Mesothelial cell of epicardium (in vitro differentiated cells): ENCODE data around the gene ANK3. TPM values are rescaled to one million over a fixed set of nuclear protein-coding genes. Genes with fewer than 3 reads are reported as not detected.

ENCODE experiments used
- DNase-seq, 2 experiments: peaks; one replicate each; pipeline ENCODE4 v3.0.0; 2021; ENCODE audit warnings: low spot score in 2 of 2; ENCODE audit not compliant: unreplicated experiment in 2 of 2
- H3K27ac Mint-ChIP-seq: 2 replicates; pipeline ENCODE4 v1.8.0; 2021; ENCODE audit warnings: mixed read lengths
- H3K27me3 Mint-ChIP-seq: 2 replicates; pipeline ENCODE4 v1.8.0; 2021; ENCODE audit warnings: low read depth, mixed read lengths
- H3K36me3 Mint-ChIP-seq: 2 replicates; pipeline ENCODE4 v1.8.0; 2021; ENCODE audit warnings: mixed read lengths
- H3K4me1 Mint-ChIP-seq: 2 replicates; pipeline ENCODE4 v1.8.0; 2021; ENCODE audit warnings: mixed read lengths
- H3K4me3 Mint-ChIP-seq: 2 replicates; pipeline ENCODE4 v1.8.0; 2021; ENCODE audit warnings: mild to moderate bottlenecking, moderate library complexity, mixed read lengths
- H3K9me3 Mint-ChIP-seq: 2 replicates; pipeline ENCODE4 v1.8.0; 2021; ENCODE audit warnings: mixed read lengths
- total RNA-seq: library from RNA; stranded (reverse); gene quantifications from 3 replicates; pipeline ENCODE4 v1.2.1, GENCODE V29; 2021
- TF ChIP-seq, protein P1 (sequence below): fragments of 200-600 bp; sonication (generic); IDR thresholded peaks from one replicate; pipeline ENCODE4 v1.5.0; 2021; ENCODE audit warnings: antibody characterized with exemption; ENCODE audit not compliant: unreplicated experiment

The ANK3 gene
- total RNA-seq, 1 donor from 2014 or later: 242 TPM

- Mint-ChIP-seq H3K36me3 (peaks cover 5% of the 10 kb centered on the region), H3K27me3 (no peaks in the 10 kb centered on the region), H3K9me3 (no peaks in the 10 kb centered on the region), H3K4me1 (peaks cover 19% of the 10 kb centered on the region), H3K4me3 (no peak overlapping the region), H3K27ac (no peak overlapping the region)
- DNase-seq: no peak
- TF ChIP-seq, protein P1, sequence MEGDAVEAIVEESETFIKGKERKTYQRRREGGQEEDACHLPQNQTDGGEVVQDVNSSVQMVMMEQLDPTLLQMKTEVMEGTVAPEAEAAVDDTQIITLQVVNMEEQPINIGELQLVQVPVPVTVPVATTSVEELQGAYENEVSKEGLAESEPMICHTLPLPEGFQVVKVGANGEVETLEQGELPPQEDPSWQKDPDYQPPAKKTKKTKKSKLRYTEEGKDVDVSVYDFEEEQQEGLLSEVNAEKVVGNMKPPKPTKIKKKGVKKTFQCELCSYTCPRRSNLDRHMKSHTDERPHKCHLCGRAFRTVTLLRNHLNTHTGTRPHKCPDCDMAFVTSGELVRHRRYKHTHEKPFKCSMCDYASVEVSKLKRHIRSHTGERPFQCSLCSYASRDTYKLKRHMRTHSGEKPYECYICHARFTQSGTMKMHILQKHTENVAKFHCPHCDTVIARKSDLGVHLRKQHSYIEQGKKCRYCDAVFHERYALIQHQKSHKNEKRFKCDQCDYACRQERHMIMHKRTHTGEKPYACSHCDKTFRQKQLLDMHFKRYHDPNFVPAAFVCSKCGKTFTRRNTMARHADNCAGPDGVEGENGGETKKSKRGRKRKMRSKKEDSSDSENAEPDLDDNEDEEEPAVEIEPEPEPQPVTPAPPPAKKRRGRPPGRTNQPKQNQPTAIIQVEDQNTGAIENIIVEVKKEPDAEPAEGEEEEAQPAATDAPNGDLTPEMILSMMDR: no peak
Observed at GRCh38 chr10:60358282-60358681, 31.4 kb downstream of the ANK3 start.

GRCh38 chr10:60353519-60354258 lies 36.0 kb downstream of the ANK3 start:
- no peak overlapping the region for H3K4me3 Mint-ChIP-seq
- TF ChIP-seq, protein P1: no peak
- peaks cover 51% of the 10 kb centered on the region for H3K4me1 Mint-ChIP-seq
- H3K9me3 Mint-ChIP-seq: no peaks in the 10 kb centered on the region
- no peaks in the 10 kb centered on the region for H3K36me3 Mint-ChIP-seq
- no peaks in the 10 kb centered on the region for H3K27me3 Mint-ChIP-seq
- peak overlapping the region; percentile 91 for H3K27ac Mint-ChIP-seq
- no peak for DNase-seq

GRCh38 chr10:60352105-60352504 lies 37.6 kb downstream of the ANK3 start:
- Mint-ChIP-seq H3K27ac (peak overlapping the region; percentile 93), H3K9me3 (no peaks in the 10 kb centered on the region), H3K4me1 (peaks cover 60% of the 10 kb centered on the region), H3K4me3 (no peak overlapping the region), H3K36me3 (no peaks in the 10 kb centered on the region), H3K27me3 (no peaks in the 10 kb centered on the region)
- TF ChIP-seq, protein P1: no peak
- no peak for DNase-seq

GRCh38 chr10:60351191-60351853 lies 38.4 kb downstream of the ANK3 start:
- TF ChIP-seq, protein P1: no peak
- Mint-ChIP-seq H3K27ac (peak overlapping the region; percentile 93), H3K36me3 (no peaks in the 10 kb centered on the region), H3K27me3 (no peaks in the 10 kb centered on the region), H3K9me3 (no peaks in the 10 kb centered on the region), H3K4me1 (peaks cover 60% of the 10 kb centered on the region), H3K4me3 (no peak overlapping the region)
- DNase-seq: no peak

DNA sequence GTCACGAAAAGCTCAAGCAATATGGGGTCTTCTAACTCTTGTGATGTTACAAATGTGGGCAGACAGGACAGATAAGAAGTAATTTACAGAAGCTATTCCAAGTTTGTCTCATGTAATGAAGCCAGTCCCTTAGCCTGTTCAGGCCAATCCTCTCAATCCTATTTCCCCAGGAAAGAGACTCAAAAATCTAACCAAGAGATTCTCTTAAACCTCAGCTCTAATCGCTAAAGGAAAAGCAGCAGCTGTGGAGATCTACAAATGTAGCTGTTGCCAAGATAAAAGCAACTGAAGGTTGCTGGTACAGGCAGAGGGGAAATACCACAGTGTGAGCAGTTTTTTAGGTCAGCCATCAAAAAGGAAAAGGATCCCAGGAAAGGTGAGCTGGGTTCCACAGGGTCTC lies 39.3 kb downstream of the ANK3 start:
- Mint-ChIP-seq H3K36me3 (no peaks in the 10 kb centered on the region), H3K9me3 (no peaks in the 10 kb centered on the region), H3K27ac (peak overlapping the region; percentile 93), H3K4me3 (no peak overlapping the region), H3K27me3 (no peaks in the 10 kb centered on the region), H3K4me1 (peaks cover 55% of the 10 kb centered on the region)
- DNase-seq: no peak
- TF ChIP-seq, protein P1: no peak
